NCI-H2107 treated with DMSO at 0.1 percent for 48 hours (cell line): ENCODE data around the gene TBX19.
"Not testable (repeated sequence)": the region's sequence is repeated elsewhere in the genome, so short reads cannot be mapped to it uniquely, and the experiment has no call there.

Experiments used
- DNase-seq: peaks from one replicate; lab custom pipeline; 2025; ENCODE audit not compliant: unreplicated experiment; lab: John Stamatoyannopoulos, UW

Gene TBX19

GRCh38 chr1:168354335-168355269, 73.9 kb downstream of the TBX19 start:
- DNase-seq, result not testable (repeated sequence)

- no peak for DNase-seq
Observed at GRCh38 chr1:168360151-168361021, 79.7 kb downstream of the TBX19 start.

- no peak for DNase-seq
Observed at GRCh38 chr1:168361252-168361651, 80.6 kb downstream of the TBX19 start.

- no peak for DNase-seq
Observed at GRCh38 chr1:168362991-168363390, 82.3 kb downstream of the TBX19 start.
